ENCODE data around the gene TRIM26. TPM values are rescaled to one million over a fixed set of nuclear protein-coding genes. Genes with fewer than 3 reads are reported as not detected.

Gene TRIM26
- total and polyA plus RNA-seq, 2 of the 8 experiments (the other 6 are each of a cell fraction or from before 2014, with no cell fraction given) = 21.5 to 32.3 TPM

GRCh38 chr6:30135757-30136156 lies 77.4 kb downstream of the TRIM26 start, which contains the start of gene TRIM40:
Gene TRIM40 (plus strand): TSS chr6:30136140. CDS start chr6:30137037, 897 bp downstream.
- Histone ChIP-seq H3K79me1 (ENCODE audit: low read depth, low read length) (no peaks in the 10 kb centered on the region), H3K36me3 (ENCODE audit: control insufficient read depth in 2 of 4, insufficient read depth in 4 of 4, low read length in 3 of 4) (no peaks in the 10 kb centered on the region), H2BK12ac (ENCODE audit: low read depth, low read length) (no peak within 1 kb of the TSS), H2BK5ac (ENCODE audit: low read depth, low read length) (no peak within 1 kb of the TSS; the same call in 1 of the 2 replicates), H3K79me2 (ENCODE audit: control insufficient read depth in 1 of 2, insufficient read depth in 2 of 2, low read length in 2 of 2) (no peaks in the 10 kb centered on the region), H3K27ac (ENCODE audit: low read depth, low read length) (no peak within 1 kb of the TSS), H3K23me2 (ENCODE audit: low read depth, low read length) (no peaks in the 10 kb centered on the region), H4K8ac (ENCODE audit: extremely low read depth, insufficient read depth, low read length) (no peak within 1 kb of the TSS), H3K9ac (replicated peaks in 1 of 4; ENCODE audit: extremely low read depth in 1 of 4, low read depth in 3 of 4, low read length in 3 of 4) (no peak within 1 kb of the TSS), H2BK15ac (ENCODE audit: low read length) (no peak within 1 kb of the TSS), H4K5ac (ENCODE audit: insufficient read length, low read depth, low read length) (no peak within 1 kb of the TSS), H3K27me3 (replicated peaks in 1 of 4; ENCODE audit: control insufficient read depth in 3 of 4, extremely low read depth in 1 of 4, insufficient read depth in 3 of 4, low read length in 3 of 4) (peaks cover 0 to 6% (median 1%) of the 10 kb centered on the region in 4 experiments; a peak in 4 of 7 replicates), H4K91ac (replicated peaks; ENCODE audit: insufficient read length, low read length) (no peak within 1 kb of the TSS), H2AFZ (ENCODE audit: low read length) (no peak within 1 kb of the TSS), H2AK5ac (ENCODE audit: low read depth, low read length) (no peak within 1 kb of the TSS), H3K4ac (replicated peaks; ENCODE audit: insufficient read length, low read depth, low read length) (no peak within 1 kb of the TSS), H3K4me3 (ENCODE audit: extremely low read depth in 1 of 4, insufficient read depth in 2 of 4, low read depth in 3 of 4, low read length in 4 of 4) (no peak within 1 kb of the TSS), H2BK120ac (replicated peaks; ENCODE audit: low read depth, low read length) (no peak within 1 kb of the TSS), H4K20me1 (replicated peaks in 1 of 2; ENCODE audit: control insufficient read depth in 1 of 2, insufficient read depth in 2 of 2, low read length in 2 of 2) (no peaks in the 10 kb centered on the region), H3K4me1 (replicated peaks in 1 of 4; ENCODE audit: control insufficient read depth in 3 of 4, insufficient read depth in 4 of 4, low read length in 3 of 4) (no peaks in the 10 kb centered on the region), H3K56ac (replicated peaks; ENCODE audit: insufficient read length, low read depth, low read length) (no peak within 1 kb of the TSS), H3K18ac (ENCODE audit: extremely low read depth, low read length) (no peak within 1 kb of the TSS), H3K4me2 (ENCODE audit: insufficient read depth in 1 of 2, low read depth in 2 of 2, low read length in 2 of 2) (no peak within 1 kb of the TSS), H3K9me3 (ENCODE audit: insufficient read depth in 2 of 2, low read depth in 1 of 2, low read length in 1 of 2) (no peaks in the 10 kb centered on the region), H3K23ac (ENCODE audit: insufficient read length) (no peak within 1 kb of the TSS), H2BK20ac (ENCODE audit: low read length) (no peak within 1 kb of the TSS), H3K14ac (ENCODE audit: insufficient read length) (no peak within 1 kb of the TSS)
- FAIRE-seq (no peak), DNase-seq (ENCODE audit: low read depth in 1 of 2, low spot score in 2 of 2) (no peak)
- WGBS, 2 experiments (ENCODE audit: extremely low coverage in 1 of 2, insufficient coverage in 1 of 2, insufficient read length in 1 of 2, insufficient replicate concordance in 2 of 2, low coverage in 1 of 2, low lambda C conversion rate in 2 of 2, missing lambda C conversion rate in 1 of 2) = 83% methylated on average over 4 of the region's 4 CpGs; no CpG with 5 or more reads in 1 of the 2 experiments
- POLR2A ChIA-PET (ENCODE audit: partially characterized antibody) = no interaction called here
- CTCF ChIA-PET (ENCODE audit: partially characterized antibody) = interaction anchor here (1.4 to 10.2 kb wide), 3 partner anchors 11 to 30 kb away, joined by 4 to 166 read pairs (median 7); no protein-coding TSS in a partner anchor
- no peak for TF ChIP-seq SUZ12 (IDR thresholded peaks at IDR 0.05; ENCODE audit: low read length)
- TF ChIP-seq EGR1 (IDR thresholded peaks at IDR 0.05; ENCODE audit: borderline replicate concordance, low read depth, low read length) = no peak
- no peak for TF ChIP-seq SP1 (IDR thresholded peaks at IDR 0.05; ENCODE audit: low read depth, low read length)
- TF ChIP-seq EZH2 (IDR thresholded peaks at IDR 0.05; ENCODE audit: low read depth, low read length, severe bottlenecking) = no peak
- no peak for TF ChIP-seq E2F6 (IDR thresholded peaks at IDR 0.05)
- TF ChIP-seq NRF1 (IDR thresholded peaks at IDR 0.05; ENCODE audit: low read depth, low read length) = no peak
- no peak for TF ChIP-seq JUN (IDR thresholded peaks at IDR 0.05; ENCODE audit: low read depth, low read length)
- no peak for TF ChIP-seq RNF2 (IDR thresholded peaks at IDR 0.05; ENCODE audit: borderline replicate concordance, low read depth, low read length, missing control alignments, poor library complexity, severe bottlenecking)
- TF ChIP-seq POLR2AphosphoS5 (IDR thresholded peaks at IDR 0.05; ENCODE audit: low read depth, low read length) = no peak
- TF ChIP-seq POLR2A (IDR thresholded peaks at IDR 0.05; ENCODE audit: control extremely low read depth in 1 of 2, low read depth in 2 of 2, low read length in 2 of 2) = no peak
- TF ChIP-seq CEBPB (IDR thresholded peaks at IDR 0.05; ENCODE audit: low read depth, low read length) = no peak
- TF ChIP-seq RBBP5 (IDR thresholded peaks at IDR 0.05; ENCODE audit: borderline replicate concordance, low read depth, low read length) = no peak
- TF ChIP-seq ZNF274 (IDR thresholded peaks at IDR 0.05; ENCODE audit: borderline replicate concordance, extremely low read depth, low read length) = no peak
- TF ChIP-seq TAF1 (IDR thresholded peaks at IDR 0.05; ENCODE audit: low read depth, low read length) = no peak
